OCI-LY3 (cell line): ENCODE results near the gene FIG4.

Experiments used
- H2AFZ ChIP-seq: fragments of 200-600, 300-600 bp; shearing (Covaris generic); 2 replicates; pipeline ENCODE4 v1.6.0; 2014; ENCODE audit warnings: antibody characterized with exemption, low read depth, low read length
- H3K27ac ChIP-seq: fragments of 200-600, 300-600 bp; sonication (generic); 2 replicates; pipeline ENCODE4 v1.5.1; 2014; ENCODE audit warnings: mild to moderate bottlenecking, low read length, moderate library complexity, mixed read lengths
- H3K27me3 ChIP-seq: fragments of 200-600, 300-600 bp; sonication (generic); 2 replicates; pipeline ENCODE4 v1.6.1; 2014; ENCODE audit warnings: low read depth, low read length, mixed read lengths
- H3K36me3 ChIP-seq: fragments of 200-600, 300-600 bp; sonication (generic); replicated peaks from 2 replicates; pipeline ENCODE3; 2014; ENCODE audit warnings: low read depth, low read length, mixed read lengths
- H3K4me1 ChIP-seq: fragments of 300-600, 200-600 bp; sonication (generic); 2 replicates; pipeline ENCODE4 v1.6.1; 2014; ENCODE audit warnings: low read length, mixed read lengths
- H3K4me2 ChIP-seq: fragments of 200-600, 300-600 bp; sonication (generic); 2 replicates; pipeline ENCODE4 v1.6.1; 2014; ENCODE audit warnings: low read length, mixed read lengths
- H3K4me3 ChIP-seq: fragments of 300-600, 200-600 bp; sonication (generic); 2 replicates; pipeline ENCODE4 v1.5.1; 2014; ENCODE audit warnings: antibody characterized with exemption, mild to moderate bottlenecking, low read length, moderate library complexity
- H3K79me2 ChIP-seq: fragments of 300-600, 200-600 bp; shearing (Covaris generic); 2 replicates; pipeline ENCODE4 v1.6.1; 2014; ENCODE audit warnings: mild to moderate bottlenecking, low read length, mixed read lengths
- H3K9ac ChIP-seq: fragments of 300-600, 200-600 bp; shearing (Covaris generic); 2 replicates; pipeline ENCODE4 v1.6.0; 2014; ENCODE audit warnings: mild to moderate bottlenecking, low read length, moderate library complexity
- H3K9me3 ChIP-seq: fragments of 200-600, 300-600 bp; shearing (Covaris generic); 2 replicates; pipeline ENCODE4 v1.6.1; 2014; ENCODE audit warnings: low read length, mixed read lengths; ENCODE audit not compliant: insufficient read depth
- H4K20me1 ChIP-seq: fragments of 200-600, 300-600 bp; sonication (generic); 2 replicates; pipeline ENCODE4 v1.6.1; 2016; ENCODE audit warnings: low read length, mixed read lengths; ENCODE audit not compliant: insufficient read depth
- CTCF ChIP-seq: fragments of 200-600, 300-600 bp; sonication (generic); IDR thresholded peaks from 2 replicates; pipeline ENCODE4 v1.5.1; 2014; ENCODE audit warnings: antibody characterized with exemption, low read length, low read depth
- EZH2phosphoT487 ChIP-seq: fragments of 200-600 bp; shearing (Covaris generic); IDR thresholded peaks from 2 replicates; pipeline ENCODE4 v1.6.1; 2018; ENCODE audit warnings: antibody characterized with exemption, mixed run types, low read depth

FIG4 gene

GRCh38 chr6:109747221-109747620 is 56.1 kb downstream of the FIG4 start:
- Histone ChIP-seq H3K9ac (no peak overlapping the region), H3K4me1 (no peaks in the 10 kb centered on the region), H3K4me2 (no peak overlapping the region), H2AFZ (no peak overlapping the region), H3K79me2 (no peaks in the 10 kb centered on the region), H3K27me3 (no peaks in the 10 kb centered on the region), H4K20me1 (no peaks in the 10 kb centered on the region), H3K9me3 (no peaks in the 10 kb centered on the region), H3K4me3 (no peak overlapping the region), H3K27ac (no peak overlapping the region), H3K36me3 (peaks cover 6% of the 10 kb centered on the region)
- TF ChIP-seq EZH2phosphoT487 (no peak), CTCF (no peak)

GRCh38 chr6:109759098-109759955 is 68.2 kb downstream of the FIG4 start:
- no peak overlapping the region for H3K27ac ChIP-seq
- H3K27me3 ChIP-seq = no peaks in the 10 kb centered on the region
- TF ChIP-seq EZH2phosphoT487 (no peak), CTCF (no peak)
- H3K9ac ChIP-seq = no peak overlapping the region
- H4K20me1 ChIP-seq = no peaks in the 10 kb centered on the region
- H3K4me1 ChIP-seq = peaks cover 10% of the 10 kb centered on the region; the same call in 1 of the 2 replicates
- no peaks in the 10 kb centered on the region for H3K36me3 ChIP-seq
- no peaks in the 10 kb centered on the region for H3K9me3 ChIP-seq
- no peak overlapping the region for H2AFZ ChIP-seq
- no peaks in the 10 kb centered on the region for H3K79me2 ChIP-seq
- no peak overlapping the region for H3K4me3 ChIP-seq
- no peak overlapping the region for H3K4me2 ChIP-seq

GRCh38 chr6:109760208-109760607 is 69.1 kb downstream of the FIG4 start:
- H3K4me1 ChIP-seq = peaks cover 10% of the 10 kb centered on the region; the same call in 1 of the 2 replicates
- TF ChIP-seq CTCF = no peak
- TF ChIP-seq EZH2phosphoT487 = no peak
- no peak overlapping the region for H3K9ac ChIP-seq
- H4K20me1 ChIP-seq = no peaks in the 10 kb centered on the region
- no peaks in the 10 kb centered on the region for H3K9me3 ChIP-seq
- H3K27ac ChIP-seq = no peak overlapping the region
- no peak overlapping the region for H3K4me3 ChIP-seq
- H3K79me2 ChIP-seq = no peaks in the 10 kb centered on the region
- H3K36me3 ChIP-seq = no peaks in the 10 kb centered on the region
- no peak overlapping the region for H3K4me2 ChIP-seq
- no peak overlapping the region for H2AFZ ChIP-seq
- no peaks in the 10 kb centered on the region for H3K27me3 ChIP-seq

GRCh38 chr6:109762166-109762565 is 71.1 kb downstream of the FIG4 start:
- Histone ChIP-seq H3K9me3 (no peaks in the 10 kb centered on the region), H3K36me3 (no peaks in the 10 kb centered on the region), H3K27me3 (no peaks in the 10 kb centered on the region), H4K20me1 (no peaks in the 10 kb centered on the region), H3K4me2 (no peak overlapping the region), H2AFZ (no peak overlapping the region), H3K9ac (no peak overlapping the region), H3K4me1 (peaks cover 10% of the 10 kb centered on the region; the same call in 1 of the 2 replicates), H3K79me2 (no peaks in the 10 kb centered on the region), H3K27ac (no peak overlapping the region), H3K4me3 (no peak overlapping the region)
- TF ChIP-seq CTCF (no peak), EZH2phosphoT487 (no peak)
